Smooth muscle cell (in vitro differentiated cells): ENCODE results near the gene FOXK1. TPM values are rescaled to one million over a fixed set of nuclear protein-coding genes. Genes with fewer than 3 reads are reported as not detected.

Experiments used
- DNase-seq: peaks from one replicate; lab custom pipeline; 2025; ENCODE audit not compliant: unreplicated experiment; lab: John Stamatoyannopoulos, UW
- H2AFZ ChIP-seq: fragments of 200-600 bp; sonication (generic); 2 replicates; pipeline ENCODE4 v1.6.0; 2016; ENCODE audit warnings: antibody characterized with exemption, low read depth, mild to moderate bottlenecking
- H3F3A ChIP-seq: fragments of 200-600 bp; sonication (generic); 2 replicates; pipeline ENCODE4 v1.6.0; 2017; ENCODE audit warnings: antibody characterized with exemption, low read depth
- H3K27ac ChIP-seq: fragments of 200-600 bp; sonication (generic); 2 replicates; pipeline ENCODE4 v1.5.1; 2016; ENCODE audit warnings: low read depth, mild to moderate bottlenecking
- H3K27me3 ChIP-seq: fragments of 200-600 bp; sonication (generic); 2 replicates; pipeline ENCODE4 v1.6.1; 2016; ENCODE audit warnings: low read depth, mild to moderate bottlenecking
- H3K36me3 ChIP-seq: fragments of 200-600 bp; sonication (generic); 2 replicates; pipeline ENCODE4 v1.5.1; 2016; ENCODE audit warnings: low read depth
- H3K4me1 ChIP-seq: fragments of 200-600 bp; sonication (generic); 2 replicates; pipeline ENCODE4 v1.5.1; 2016; ENCODE audit warnings: low read depth
- H3K4me2 ChIP-seq: fragments of 200-600 bp; sonication (generic); 2 replicates; pipeline ENCODE4 v1.6.0; 2016; ENCODE audit warnings: mild to moderate bottlenecking
- H3K4me3 ChIP-seq: fragments of 200-600 bp; sonication (generic); 2 replicates; pipeline ENCODE4 v1.5.1; 2016; ENCODE audit warnings: mild to moderate bottlenecking
- H3K79me2 ChIP-seq: fragments of 200-600 bp; sonication (generic); 2 replicates; pipeline ENCODE4 v1.6.0; 2016; ENCODE audit warnings: low read depth, mild to moderate bottlenecking
- H3K9ac ChIP-seq: fragments of 200-600 bp; sonication (generic); 2 replicates; pipeline ENCODE4 v1.6.0; 2016; ENCODE audit warnings: low read depth
- H3K9me3 ChIP-seq: fragments of 200-600 bp; sonication (generic); replicated peaks from 2 replicates; pipeline ENCODE4 v1.5.1; 2016; ENCODE audit warnings: low read depth
- H4K20me1 ChIP-seq: fragments of 200-600 bp; sonication (generic); 2 replicates; pipeline ENCODE4 v1.6.0; 2016; ENCODE audit warnings: low read depth
- WGBS: methylation state at CpG from one replicate; pipeline ENCODE4 v1.1.7; 2016; ENCODE audit warnings: low lambda C conversion rate; 5-methylcytosine and 5-hydroxymethylcytosine counted together
- polyA plus RNA-seq: library from polyadenylated mRNA; unstranded; fragments of >200 nt; fragmentation: Nextera tagmentation; extraction: Ambion mirVana; gene quantifications from 2 replicates; pipeline ENCODE4 v1.2.1, GENCODE V29; 2016
- total RNA-seq: library from RNA; depleted of rRNA; stranded (reverse); fragments of >200 nt; gene quantifications from 2 replicates; pipeline ENCODE4 v1.2.3, GENCODE V29; 2014
- TF ChIP-seq, protein P1 (sequence below): fragments of 200-600 bp; sonication (generic); IDR thresholded peaks from 2 replicates; pipeline ENCODE4 v1.5.1; 2017; ENCODE audit warnings: borderline replicate concordance, mild to moderate bottlenecking, antibody characterized with exemption; ENCODE audit not compliant: insufficient read depth, poor library complexity, severe bottlenecking

FOXK1 gene
- 10.4 and 11.6 TPM in 2 replicates for total RNA-seq
- 6.0 and 8.5 TPM in 2 replicates for polyA plus RNA-seq

DNA sequence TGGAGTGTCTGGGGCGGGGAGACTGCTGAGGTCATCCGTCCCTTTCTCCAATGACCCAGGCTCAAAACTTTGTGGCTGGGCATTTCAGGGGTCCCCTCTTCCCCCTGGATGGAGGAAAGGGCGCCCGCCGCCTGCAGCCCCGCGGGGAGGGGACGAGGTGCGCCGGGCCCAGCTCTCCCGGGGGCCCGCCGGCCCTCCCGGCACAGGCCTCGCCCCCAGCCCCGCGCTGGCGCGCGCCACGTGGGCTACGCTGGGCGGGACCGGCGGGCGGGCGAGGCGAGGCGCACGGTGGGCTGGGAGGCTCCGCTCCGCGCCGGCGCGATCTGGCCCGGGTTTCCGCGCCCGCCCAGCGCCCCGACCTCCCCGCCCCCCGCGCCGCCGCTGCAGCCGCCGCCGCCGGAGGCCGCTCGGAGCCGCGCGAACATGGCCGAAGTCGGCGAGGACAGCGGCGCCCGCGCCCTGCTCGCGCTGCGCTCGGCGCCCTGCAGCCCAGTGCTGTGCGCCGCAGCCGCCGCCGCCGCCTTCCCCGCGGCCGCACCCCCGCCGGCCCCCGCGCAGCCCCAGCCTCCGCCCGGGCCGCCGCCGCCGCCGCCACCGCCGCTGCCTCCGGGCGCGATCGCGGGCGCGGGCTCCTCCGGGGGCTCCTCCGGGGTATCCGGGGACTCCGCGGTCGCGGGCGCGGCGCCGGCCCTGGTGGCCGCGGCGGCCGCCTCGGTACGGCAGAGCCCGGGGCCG lies at the start of gene FOXK1:
TSS of gene FOXK1 (plus strand) at position 410 of the 735 bp plus-strand sequence. CDS start at position 424, 14 bp downstream.
- Histone ChIP-seq H3K9me3 (no peaks in the 10 kb centered on the region), H3K36me3 (no peaks in the 10 kb centered on the region), H2AFZ (peak within 1 kb of the TSS; percentile 77), H3K27me3 (no peaks in the 10 kb centered on the region), H3K4me3 (peak within 1 kb of the TSS; percentile 83), H3K9ac (peak within 1 kb of the TSS; percentile 82), H3F3A (no peaks in the 10 kb centered on the region), H3K4me2 (peak within 1 kb of the TSS; percentile 99), H3K27ac (peak within 1 kb of the TSS; percentile 84), H3K79me2 (peaks cover 46% of the 10 kb centered on the region), H3K4me1 (peaks cover 14% of the 10 kb centered on the region), H4K20me1 (peaks cover 38% of the 10 kb centered on the region)
- 17% methylated on average over 15 of the region's 116 CpGs for WGBS
- DNase-seq = peak; percentile 14
- TF ChIP-seq, protein P1, sequence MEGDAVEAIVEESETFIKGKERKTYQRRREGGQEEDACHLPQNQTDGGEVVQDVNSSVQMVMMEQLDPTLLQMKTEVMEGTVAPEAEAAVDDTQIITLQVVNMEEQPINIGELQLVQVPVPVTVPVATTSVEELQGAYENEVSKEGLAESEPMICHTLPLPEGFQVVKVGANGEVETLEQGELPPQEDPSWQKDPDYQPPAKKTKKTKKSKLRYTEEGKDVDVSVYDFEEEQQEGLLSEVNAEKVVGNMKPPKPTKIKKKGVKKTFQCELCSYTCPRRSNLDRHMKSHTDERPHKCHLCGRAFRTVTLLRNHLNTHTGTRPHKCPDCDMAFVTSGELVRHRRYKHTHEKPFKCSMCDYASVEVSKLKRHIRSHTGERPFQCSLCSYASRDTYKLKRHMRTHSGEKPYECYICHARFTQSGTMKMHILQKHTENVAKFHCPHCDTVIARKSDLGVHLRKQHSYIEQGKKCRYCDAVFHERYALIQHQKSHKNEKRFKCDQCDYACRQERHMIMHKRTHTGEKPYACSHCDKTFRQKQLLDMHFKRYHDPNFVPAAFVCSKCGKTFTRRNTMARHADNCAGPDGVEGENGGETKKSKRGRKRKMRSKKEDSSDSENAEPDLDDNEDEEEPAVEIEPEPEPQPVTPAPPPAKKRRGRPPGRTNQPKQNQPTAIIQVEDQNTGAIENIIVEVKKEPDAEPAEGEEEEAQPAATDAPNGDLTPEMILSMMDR = no peak

DNA sequence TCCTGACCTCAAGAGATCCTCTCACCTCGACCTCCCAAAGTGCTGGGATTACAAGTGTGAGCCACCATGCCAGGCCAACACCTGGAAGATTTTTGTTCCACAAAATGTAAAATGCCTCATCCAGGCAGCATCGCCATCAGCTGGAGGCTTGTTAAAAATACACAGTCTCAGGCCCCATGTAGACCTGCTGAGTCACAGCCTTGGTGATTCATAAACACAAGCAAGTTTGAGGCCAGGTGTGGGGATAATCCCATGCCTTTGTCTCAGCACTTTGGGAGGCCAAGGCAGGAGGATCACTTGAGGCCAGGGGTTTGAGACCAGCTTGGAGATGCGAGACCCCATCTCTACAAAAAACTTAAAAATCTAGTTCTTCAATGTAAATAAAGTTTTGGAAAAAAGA lies 49.1 kb upstream of the FOXK1 start:
- Histone ChIP-seq H3F3A (peaks cover 8% of the 10 kb centered on the region), H3K4me2 (no peak overlapping the region), H4K20me1 (no peaks in the 10 kb centered on the region), H3K36me3 (no peaks in the 10 kb centered on the region), H3K9ac (no peak overlapping the region), H3K27ac (no peak overlapping the region), H3K27me3 (no peaks in the 10 kb centered on the region), H3K9me3 (no peaks in the 10 kb centered on the region), H3K4me3 (no peak overlapping the region), H2AFZ (no peak overlapping the region), H3K79me2 (no peaks in the 10 kb centered on the region), H3K4me1 (peaks cover 3% of the 10 kb centered on the region)
- TF ChIP-seq, protein P1 = peak; percentile 6
- DNase-seq = no peak
- WGBS = 88% methylated on average over 3 of the region's 3 CpGs

DNA sequence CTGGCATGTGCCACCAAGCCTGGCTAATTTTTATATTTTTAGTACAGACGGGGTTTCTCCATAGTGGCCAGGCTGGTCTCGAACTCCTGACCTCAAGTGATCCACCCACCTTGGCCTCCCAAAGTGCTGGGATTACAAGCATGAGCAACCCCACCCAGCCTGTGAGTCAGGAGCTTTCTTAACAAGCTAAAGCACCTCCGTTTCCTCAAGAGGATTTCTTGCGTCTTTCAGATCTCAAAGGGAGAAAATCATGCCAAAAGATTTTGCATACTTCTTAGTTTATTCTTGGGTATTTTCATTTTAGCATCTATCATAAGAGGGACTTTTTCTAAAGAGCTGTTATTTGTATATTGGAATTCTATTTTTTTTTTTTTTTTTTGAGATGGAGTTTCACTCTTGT lies 47.9 kb upstream of the FOXK1 start:
- DNase-seq = no peak

More for the DNA sequence above, 47.9 kb upstream of the FOXK1 start:
- H3K9ac ChIP-seq = no peak overlapping the region
- WGBS = 80% methylated on average over 4 of the region's 4 CpGs
- no peaks in the 10 kb centered on the region for H4K20me1 ChIP-seq
- no peak overlapping the region for H3K4me3 ChIP-seq
- TF ChIP-seq, protein P1 = no peak
- no peaks in the 10 kb centered on the region for H3K36me3 ChIP-seq
- no peaks in the 10 kb centered on the region for H3K9me3 ChIP-seq
- H3K27me3 ChIP-seq = no peaks in the 10 kb centered on the region
- H3F3A ChIP-seq = peaks cover 8% of the 10 kb centered on the region
- H2AFZ ChIP-seq = no peak overlapping the region
- H3K27ac ChIP-seq = no peak overlapping the region
- H3K4me1 ChIP-seq = peaks cover 3% of the 10 kb centered on the region
- H3K79me2 ChIP-seq = no peaks in the 10 kb centered on the region
- H3K4me2 ChIP-seq = no peak overlapping the region
